IMR-90 (cell line): ENCODE results near the gene CFAP58. TPM values are rescaled to one million over a fixed set of nuclear protein-coding genes. Genes with fewer than 3 reads are reported as not detected.

Source experiments
- RCOR1 ChIP-seq: IDR thresholded peaks from 2 replicates; pipeline ENCODE4 v1.6.1; 2012; ENCODE audit warnings: mild to moderate bottlenecking, low read length, improper control_type of control experiment; ENCODE audit not compliant: insufficient replicate concordance
- polyA plus RNA-seq, 3 experiments: library from polyadenylated mRNA; depleted of rRNA; stranded (reverse); fragments of >200 nt; gene quantifications; 2 replicates each; pipeline ENCODE4 v1.2.3, GENCODE V29; 2012; ENCODE audit warnings: low replicate concordance in 1 of 3
- total RNA-seq: library from RNA; depleted of rRNA; stranded (reverse); fragments of >200 nt; gene quantifications from 2 replicates; pipeline ENCODE4 v1.2.3, GENCODE V29; 2012
- TF ChIP-seq, protein P1 (sequence below): fragments of 150-350 bp; IDR thresholded peaks from 2 replicates; pipeline ENCODE4 v1.6.1; 2017; ENCODE audit warnings: mild to moderate bottlenecking, antibody characterized with exemption, low read length, low read depth

Gene CFAP58
- total and polyA plus RNA-seq, 2 of the 4 experiments (the other 2 are of a cell fraction), result 0.36 to 0.72 TPM

DNA sequence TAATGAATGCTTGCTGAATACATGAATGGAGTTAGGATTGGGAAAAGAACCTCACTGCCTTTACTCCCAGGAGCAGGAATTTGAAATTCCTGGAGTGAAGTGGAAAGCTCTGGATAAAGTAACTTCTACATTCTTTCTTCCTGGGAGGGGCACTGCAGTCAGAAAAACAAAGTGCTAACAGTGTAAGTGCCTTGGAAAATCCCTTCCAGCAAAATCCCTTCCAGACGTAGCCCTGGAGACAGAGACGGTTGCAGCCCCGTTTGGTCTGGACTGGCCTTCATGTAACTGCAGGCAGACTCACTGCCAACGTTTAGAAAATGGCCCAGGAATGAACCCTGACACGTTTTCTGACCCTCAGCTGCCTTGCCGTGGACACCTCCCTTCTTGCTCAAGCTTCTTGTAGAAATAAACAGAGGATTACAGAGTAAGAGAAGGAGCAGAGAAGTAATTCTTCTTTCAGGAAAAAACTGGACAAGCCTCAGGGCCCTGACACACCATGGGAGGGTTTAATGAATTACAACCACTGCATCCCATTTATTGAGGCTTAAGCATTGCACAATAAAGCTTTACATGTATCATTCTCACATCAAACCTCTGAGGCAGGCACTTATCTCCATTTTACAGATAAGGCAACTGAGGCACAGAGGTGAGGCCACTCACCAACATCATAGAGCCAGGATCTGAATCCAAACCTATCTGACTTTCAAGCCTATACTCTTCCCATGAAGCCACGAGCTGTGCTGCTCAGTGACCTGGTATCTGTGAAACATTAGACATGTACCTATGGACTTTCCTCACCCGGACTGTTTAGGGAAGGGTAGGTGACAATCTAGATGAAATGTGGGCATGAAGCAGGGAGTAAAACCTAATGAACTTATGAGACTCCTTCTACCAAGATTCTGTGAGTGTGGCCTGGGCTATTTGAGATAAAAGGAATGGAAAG, 23.2 kb upstream of the CFAP58 start (continued):
- peak; percentile 64 for TF ChIP-seq RCOR1
- TF ChIP-seq, protein P1, sequence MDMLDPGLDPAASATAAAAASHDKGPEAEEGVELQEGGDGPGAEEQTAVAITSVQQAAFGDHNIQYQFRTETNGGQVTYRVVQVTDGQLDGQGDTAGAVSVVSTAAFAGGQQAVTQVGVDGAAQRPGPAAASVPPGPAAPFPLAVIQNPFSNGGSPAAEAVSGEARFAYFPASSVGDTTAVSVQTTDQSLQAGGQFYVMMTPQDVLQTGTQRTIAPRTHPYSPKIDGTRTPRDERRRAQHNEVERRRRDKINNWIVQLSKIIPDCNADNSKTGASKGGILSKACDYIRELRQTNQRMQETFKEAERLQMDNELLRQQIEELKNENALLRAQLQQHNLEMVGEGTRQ, result no peak
